ENCODE results near the gene MMP17. TPM values are rescaled to one million over a fixed set of nuclear protein-coding genes. Genes with fewer than 3 reads are reported as not detected.
"Not testable (repeated sequence)": the region's sequence is repeated elsewhere in the genome, so short reads cannot be mapped to it uniquely, and the experiment has no call there.

Gene MMP17
- total RNA-seq, 1 experiment from 2014 or later, result 0.61 TPM

GRCh38 chr12:131806674-131807073 lies 21.5 kb upstream of the MMP17 start:
- no peak for DNase-seq
- Mint-ChIP-seq H3K4me1 (ENCODE audit: low read depth, unreplicated experiment) (no peaks in the 10 kb centered on the region), H3K9me3 (ENCODE audit: low read depth, unreplicated experiment) (no peaks in the 10 kb centered on the region), H3K27me3 (ENCODE audit: unreplicated experiment) (no peaks in the 10 kb centered on the region), H3K36me3 (ENCODE audit: insufficient read depth, unreplicated experiment) (peaks cover 9% of the 10 kb centered on the region), H3K27ac (ENCODE audit: unreplicated experiment) (no peak overlapping the region), H3K4me3 (ENCODE audit: low read depth, unreplicated experiment) (no peak overlapping the region)
- intact Hi-C loops (cut with micrococcal nuclease; ENCODE audit: unreplicated experiment), result no loop called here
- no peak for TF ChIP-seq CTCF (IDR thresholded peaks at IDR 0.05; ENCODE audit: unreplicated experiment)
- CTCF ChIA-PET, result no interaction called here
- BruUV-seq (replicated peaks), result no TSS peak

- Mint-ChIP-seq H3K27ac (ENCODE audit: unreplicated experiment) (no peak overlapping the region), H3K9me3 (ENCODE audit: low read depth, unreplicated experiment) (peaks cover 8% of the 10 kb centered on the region), H3K27me3 (ENCODE audit: unreplicated experiment) (peaks cover 12% of the 10 kb centered on the region), H3K4me3 (ENCODE audit: low read depth, unreplicated experiment) (peak overlapping the region; percentile 67), H3K4me1 (ENCODE audit: low read depth, unreplicated experiment) (no peaks in the 10 kb centered on the region), H3K36me3 (ENCODE audit: insufficient read depth, unreplicated experiment) (peaks cover 5% of the 10 kb centered on the region)
- intact Hi-C loops (cut with micrococcal nuclease; ENCODE audit: unreplicated experiment), result no loop called here
- CTCF ChIA-PET, result no interaction called here
- no peak for DNase-seq
- no peak for TF ChIP-seq CTCF (IDR thresholded peaks at IDR 0.05; ENCODE audit: unreplicated experiment)
- no TSS peak for BruUV-seq (replicated peaks)
Observed at GRCh38 chr12:131808744-131809371, 19.3 kb upstream of the MMP17 start.

GRCh38 chr12:131809476-131810254 lies 18.5 kb upstream of the MMP17 start:
- H3K4me1 Mint-ChIP-seq (ENCODE audit: low read depth, unreplicated experiment); H3K27ac Mint-ChIP-seq (ENCODE audit: unreplicated experiment); H3K36me3 Mint-ChIP-seq (ENCODE audit: insufficient read depth, unreplicated experiment); DNase-seq; intact Hi-C loops (cut with micrococcal nuclease; ENCODE audit: unreplicated experiment); H3K9me3 Mint-ChIP-seq (ENCODE audit: low read depth, unreplicated experiment); BruUV-seq (replicated peaks); H3K4me3 Mint-ChIP-seq (ENCODE audit: low read depth, unreplicated experiment); CTCF ChIA-PET: not testable (repeated sequence)
- peaks cover 13% of the 10 kb centered on the region for H3K27me3 Mint-ChIP-seq (ENCODE audit: unreplicated experiment)

GRCh38 chr12:131810726-131811125 lies 17.5 kb upstream of the MMP17 start:
- Mint-ChIP-seq H3K4me3 (ENCODE audit: low read depth, unreplicated experiment) (no peak overlapping the region), H3K27me3 (ENCODE audit: unreplicated experiment) (peaks cover 13% of the 10 kb centered on the region), H3K9me3 (ENCODE audit: low read depth, unreplicated experiment) (peaks cover 8% of the 10 kb centered on the region), H3K36me3 (ENCODE audit: insufficient read depth, unreplicated experiment) (peaks cover 5% of the 10 kb centered on the region), H3K4me1 (ENCODE audit: low read depth, unreplicated experiment) (no peaks in the 10 kb centered on the region), H3K27ac (ENCODE audit: unreplicated experiment) (no peak overlapping the region)
- CTCF ChIA-PET, result no interaction called here
- no TSS peak for BruUV-seq (replicated peaks)
- no peak for DNase-seq
- intact Hi-C loops (cut with micrococcal nuclease; ENCODE audit: unreplicated experiment), result no loop called here
- TF ChIP-seq CTCF (IDR thresholded peaks at IDR 0.05; ENCODE audit: unreplicated experiment), result no peak

GRCh38 chr12:131815131-131815530 lies 13.1 kb upstream of the MMP17 start:
- intact Hi-C loops (cut with micrococcal nuclease; ENCODE audit: unreplicated experiment), result no loop called here
- peaks cover 8% of the 10 kb centered on the region for H3K9me3 Mint-ChIP-seq (ENCODE audit: low read depth, unreplicated experiment)
- H3K4me1 Mint-ChIP-seq (ENCODE audit: low read depth, unreplicated experiment), result no peaks in the 10 kb centered on the region
- peaks cover 37% of the 10 kb centered on the region for H3K27me3 Mint-ChIP-seq (ENCODE audit: unreplicated experiment)
- no TSS peak for BruUV-seq (replicated peaks)
- no peaks in the 10 kb centered on the region for H3K36me3 Mint-ChIP-seq (ENCODE audit: insufficient read depth, unreplicated experiment)
- no peak for DNase-seq
- CTCF ChIA-PET, result no interaction called here
- no peak overlapping the region for H3K27ac Mint-ChIP-seq (ENCODE audit: unreplicated experiment)
- no peak for TF ChIP-seq CTCF (IDR thresholded peaks at IDR 0.05; ENCODE audit: unreplicated experiment)
- H3K4me3 Mint-ChIP-seq (ENCODE audit: low read depth, unreplicated experiment), result no peak overlapping the region

Data from Calu3 (cell line).